ENCODE measurements around the gene KCNS1.
"Not testable (repeated sequence)": the region's sequence is repeated elsewhere in the genome, so short reads cannot be mapped to it uniquely, and the experiment has no call there.

Gene KCNS1

GRCh38 chr20:45073221-45073620, 27.7 kb downstream of the KCNS1 start:
- DNase-seq = no peak

GRCh38 chr20:45072066-45072465, 28.9 kb downstream of the KCNS1 start:
- DNase-seq = no peak

- DNase-seq = no peak
These were observed 29.8 kb downstream of the KCNS1 start for GRCh38 chr20:45070932-45071632.

- DNase-seq = no peak
These were observed 31.7 kb downstream of the KCNS1 start for GRCh38 chr20:45069261-45069660.

- DNase-seq = no peak
These were observed 33.4 kb downstream of the KCNS1 start for GRCh38 chr20:45067558-45067957.

GRCh38 chr20:45067087-45067486, 33.8 kb downstream of the KCNS1 start:
- no peak for DNase-seq

GRCh38 chr20:45066372-45066771, 34.6 kb downstream of the KCNS1 start:
- no peak for DNase-seq

- no peak for DNase-seq
These were observed 36.1 kb downstream of the KCNS1 start for GRCh38 chr20:45064812-45065211.

GRCh38 chr20:45063107-45063506, 37.8 kb downstream of the KCNS1 start:
- not testable (repeated sequence) for DNase-seq

- DNase-seq = no peak
These were observed 39.7 kb downstream of the KCNS1 start for GRCh38 chr20:45061244-45061643.

- DNase-seq = no peak
These were observed 40.6 kb downstream of the KCNS1 start for GRCh38 chr20:45060294-45060693.

- no peak for DNase-seq
These were observed 41.8 kb downstream of the KCNS1 start for GRCh38 chr20:45059022-45059728.

GRCh38 chr20:45058168-45058850, 42.6 kb downstream of the KCNS1 start:
- no peak for DNase-seq

GRCh38 chr20:45056473-45057173, 44.3 kb downstream of the KCNS1 start:
- no peak for DNase-seq

- no peak for DNase-seq
These were observed 45.9 kb downstream of the KCNS1 start for GRCh38 chr20:45055056-45055455.

GRCh38 chr20:45053430-45054351, 47.2 kb downstream of the KCNS1 start:
- DNase-seq = no peak

- peak; percentile 26 for DNase-seq
These were observed 48.1 kb downstream of the KCNS1 start for GRCh38 chr20:45052698-45053429.

GRCh38 chr20:45051204-45052060, 49.5 kb downstream of the KCNS1 start:
- DNase-seq = no peak

GRCh38 chr20:45049904-45050471, 50.9 kb downstream of the KCNS1 start:
- DNase-seq = peak; percentile 27

GRCh38 chr20:45049438-45049837, 51.5 kb downstream of the KCNS1 start:
- no peak for DNase-seq

All from activated CD4-positive, alpha-beta T cell treated with anti-CD3 and anti-CD28 coated beads for 48 hours (primary cell).